Activated T-helper 17 cell treated with anti-CD3 and anti-CD28 coated beads, Interleukin-2, amount 50 U/mL, for 72 hours (primary cell): ENCODE data around the gene PRKACA. TPM values are rescaled to one million over a fixed set of nuclear protein-coding genes. Genes with fewer than 3 reads are reported as not detected.

ENCODE experiments used
- ATAC-seq: fragments of 150-1000 bp; cut with Tn5 transposase; replicated peaks from 2 replicates; pipeline ENCODE4 v1.10.0; 2021; ENCODE audit warnings: mild to moderate bottlenecking, moderate library complexity
- H3K27ac Mint-ChIP-seq: one replicate; pipeline ENCODE4 v1.8.0; 2022; ENCODE audit warnings: mixed read lengths
- H3K27me3 Mint-ChIP-seq: one replicate; pipeline ENCODE4 v1.8.0; 2022; ENCODE audit warnings: mixed read lengths
- H3K36me3 Mint-ChIP-seq: one replicate; pipeline ENCODE4 v1.8.0; 2022; ENCODE audit warnings: low read depth, mild to moderate bottlenecking, mixed read lengths
- H3K4me1 Mint-ChIP-seq: one replicate; pipeline ENCODE4 v1.8.0; 2022; ENCODE audit warnings: mixed read lengths
- H3K4me3 Mint-ChIP-seq: one replicate; pipeline ENCODE4 v1.8.0; 2022; ENCODE audit warnings: mild to moderate bottlenecking, mixed read lengths
- H3K9me3 Mint-ChIP-seq: one replicate; pipeline ENCODE4 v1.8.0; 2022; ENCODE audit warnings: mixed read lengths
- total RNA-seq, 2 donors: library from RNA; stranded (reverse); gene quantifications; one replicate each; pipeline ENCODE4 v1.2.3, GENCODE V29; 2022

Gene PRKACA
- total RNA-seq, 2 donors from 2014 or later: 43.1 to 69.5 TPM

DNA sequence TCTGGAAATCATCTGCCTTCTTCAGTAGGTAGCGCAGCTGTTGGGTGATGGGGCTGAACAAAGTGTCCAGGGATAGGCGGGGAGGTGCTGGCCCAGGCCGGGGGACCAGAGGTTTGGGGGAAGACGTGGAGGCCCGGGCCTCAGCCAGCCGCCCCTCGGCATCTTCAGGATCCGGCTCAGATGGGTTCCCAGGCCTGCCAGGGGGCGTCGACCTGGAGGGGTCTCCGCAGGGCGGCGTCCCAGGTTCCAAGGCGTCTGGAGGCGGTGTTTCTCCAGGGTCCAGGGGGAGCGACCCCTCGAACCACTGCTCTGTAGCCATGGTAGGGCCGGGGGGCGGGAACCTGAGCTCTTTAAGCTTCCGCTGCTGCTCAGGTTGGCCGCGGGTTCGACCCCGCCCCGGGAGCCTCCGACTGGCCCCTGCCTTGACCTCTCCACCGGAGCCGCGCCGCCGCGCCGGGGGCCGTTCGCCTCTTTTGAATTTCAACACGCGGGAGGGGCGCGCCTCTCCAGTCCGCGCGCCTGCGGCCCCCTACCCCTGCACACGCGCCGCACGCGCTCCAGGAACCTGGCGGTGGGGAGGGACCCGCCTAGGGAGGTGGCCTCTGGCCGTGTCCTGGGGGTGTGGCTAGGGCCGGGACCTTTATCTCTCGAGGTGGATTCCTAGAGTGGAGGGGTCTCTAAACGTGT lies 32.1 kb downstream of the PRKACA start, which contains the start of gene C19orf67:
Gene C19orf67, minus strand, starts transcription at position 475 of the 687 bp plus-strand sequence. Its CDS starts 156 bp downstream, at position 319.
- ATAC-seq: no peak
- Mint-ChIP-seq H3K27me3 (no peaks in the 10 kb centered on the region), H3K36me3 (peaks cover 37% of the 10 kb centered on the region)

DNA sequence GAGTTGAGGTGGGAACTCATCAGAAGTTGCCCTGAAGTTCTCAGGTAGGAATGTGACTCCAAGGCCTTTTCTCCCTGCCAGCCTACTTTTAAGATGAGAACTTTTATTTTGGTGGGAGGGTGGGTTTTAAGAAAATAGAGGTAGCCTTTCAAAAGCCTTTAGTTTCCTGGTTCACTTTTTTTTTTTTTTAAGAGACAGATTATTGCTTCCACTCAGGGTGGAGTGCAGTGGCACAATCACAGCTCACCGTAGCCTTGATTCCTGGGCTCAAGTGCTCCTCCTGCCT lies 34.9 kb downstream of the PRKACA start:
- H3K27ac Mint-ChIP-seq: peak overlapping the region; percentile 98
- peaks cover 3% of the 10 kb centered on the region for H3K4me1 Mint-ChIP-seq
- ATAC-seq: no peak
- H3K36me3 Mint-ChIP-seq: peaks cover 18% of the 10 kb centered on the region
- no peaks in the 10 kb centered on the region for H3K9me3 Mint-ChIP-seq
- no peaks in the 10 kb centered on the region for H3K27me3 Mint-ChIP-seq
- H3K4me3 Mint-ChIP-seq: peak overlapping the region; percentile 93

More for the DNA sequence above, 32.1 kb downstream of the PRKACA start, which contains the start of gene C19orf67:
- Mint-ChIP-seq H3K27ac (no peak within 1 kb of the TSS), H3K9me3 (no peaks in the 10 kb centered on the region), H3K4me1 (peaks cover 9% of the 10 kb centered on the region), H3K4me3 (no peak within 1 kb of the TSS)

DNA sequence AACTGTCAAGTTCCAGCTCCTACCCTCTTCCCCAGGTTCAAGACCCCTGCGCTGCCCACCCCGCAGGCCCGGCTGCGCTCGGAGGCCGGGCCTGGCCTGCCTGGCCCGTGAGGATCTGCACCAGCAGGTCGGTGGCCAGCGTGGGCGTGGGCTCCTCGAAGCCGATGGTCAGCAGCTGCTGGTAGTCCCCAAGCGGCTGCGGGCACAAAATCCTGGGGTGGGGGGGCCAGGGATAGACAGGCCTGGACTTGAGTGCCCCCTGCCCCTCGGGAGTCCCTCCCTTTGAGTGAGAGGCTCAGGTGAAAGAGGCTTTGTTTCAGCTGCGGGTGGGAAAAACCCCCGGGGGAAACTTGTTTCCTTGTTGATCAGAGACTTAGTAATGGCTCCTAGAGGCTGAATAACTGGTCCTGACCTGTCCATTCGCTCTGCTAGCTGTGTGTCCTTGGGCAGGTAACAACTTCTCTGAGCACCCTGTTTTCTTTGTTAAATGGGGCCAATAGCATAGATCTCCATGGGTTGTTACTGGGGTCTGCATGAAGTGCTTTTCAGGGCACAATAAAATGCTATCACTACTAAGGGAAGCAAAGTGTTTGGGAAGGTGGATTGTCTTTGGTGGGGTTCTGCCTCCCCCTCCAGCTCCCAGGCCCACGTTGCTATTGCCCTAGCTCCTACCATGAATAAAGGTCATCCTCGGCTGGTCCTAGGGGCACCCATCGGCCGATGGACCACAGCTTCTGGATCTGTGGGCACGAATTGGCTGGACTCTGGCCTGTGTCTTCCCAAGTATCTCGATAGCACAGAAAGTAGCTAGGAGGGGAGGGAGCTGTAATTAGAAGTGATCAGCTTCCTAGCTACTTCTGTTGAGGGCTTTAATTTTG lies 35.5 kb downstream of the PRKACA start:
- H3K4me3 Mint-ChIP-seq: peak overlapping the region; percentile 93
- H3K36me3 Mint-ChIP-seq: peaks cover 13% of the 10 kb centered on the region
- H3K27ac Mint-ChIP-seq: peak overlapping the region; percentile 98
- peaks cover 3% of the 10 kb centered on the region for H3K4me1 Mint-ChIP-seq
- no peaks in the 10 kb centered on the region for H3K9me3 Mint-ChIP-seq
- peak; percentile 36 for ATAC-seq
- no peaks in the 10 kb centered on the region for H3K27me3 Mint-ChIP-seq

- ATAC-seq: peak; percentile 96
- Mint-ChIP-seq H3K27me3 (no peaks in the 10 kb centered on the region), H3K36me3 (peaks cover 7% of the 10 kb centered on the region), H3K27ac (peak overlapping the region; percentile 98), H3K9me3 (no peaks in the 10 kb centered on the region), H3K4me1 (peaks cover 3% of the 10 kb centered on the region), H3K4me3 (peak overlapping the region; percentile 93)
Observed at GRCh38 chr19:14080887-14081796, 36.4 kb downstream of the PRKACA start.

DNA sequence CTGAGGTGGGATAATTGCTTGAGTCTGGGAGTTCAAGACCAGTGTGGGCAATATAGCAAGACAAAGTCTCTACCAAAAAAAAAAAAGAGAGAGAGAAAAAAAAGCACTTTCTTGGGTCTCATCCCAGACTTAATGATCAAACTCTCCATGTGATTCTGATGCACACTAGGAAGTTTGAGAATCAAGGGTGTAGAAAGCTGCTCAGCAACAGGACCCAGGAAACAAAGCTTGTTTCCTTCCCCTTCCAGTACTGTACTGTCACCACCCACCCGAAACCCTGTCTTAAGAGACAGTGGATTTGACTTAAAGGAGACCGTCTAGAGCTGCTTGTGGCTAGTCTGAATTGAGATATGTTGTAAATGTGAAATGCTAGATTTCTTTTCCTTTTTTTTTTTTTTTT lies 39.2 kb downstream of the PRKACA start:
- no peaks in the 10 kb centered on the region for H3K9me3 Mint-ChIP-seq
- no peak overlapping the region for H3K27ac Mint-ChIP-seq
- no peak for ATAC-seq
- no peaks in the 10 kb centered on the region for H3K4me1 Mint-ChIP-seq
- H3K27me3 Mint-ChIP-seq: no peaks in the 10 kb centered on the region
- no peak overlapping the region for H3K4me3 Mint-ChIP-seq
- H3K36me3 Mint-ChIP-seq: peaks cover 7% of the 10 kb centered on the region

GRCh38 chr19:14073925-14074838 lies 43.4 kb downstream of the PRKACA start:
- ATAC-seq: peak; percentile 24
- H3K27ac Mint-ChIP-seq: peak overlapping the region; percentile 82
- peak overlapping the region; percentile 92 for H3K4me3 Mint-ChIP-seq
- no peaks in the 10 kb centered on the region for H3K4me1 Mint-ChIP-seq
- no peaks in the 10 kb centered on the region for H3K27me3 Mint-ChIP-seq
- no peaks in the 10 kb centered on the region for H3K9me3 Mint-ChIP-seq
- H3K36me3 Mint-ChIP-seq: no peaks in the 10 kb centered on the region

GRCh38 chr19:14073261-14073924 lies 44.2 kb downstream of the PRKACA start:
- H3K9me3 Mint-ChIP-seq: no peaks in the 10 kb centered on the region
- ATAC-seq: peak; percentile 74
- H3K27ac Mint-ChIP-seq: peak overlapping the region; percentile 82
- no peaks in the 10 kb centered on the region for H3K4me1 Mint-ChIP-seq
- H3K36me3 Mint-ChIP-seq: no peaks in the 10 kb centered on the region
- H3K4me3 Mint-ChIP-seq: peak overlapping the region; percentile 92
- no peaks in the 10 kb centered on the region for H3K27me3 Mint-ChIP-seq

GRCh38 chr19:14072535-14073260 lies 44.9 kb downstream of the PRKACA start, which contains the start of gene MISP3:
TSS of gene MISP3 (plus strand) at chr19:14072786. CDS start at chr19:14073310, 524 bp downstream.
- Mint-ChIP-seq H3K27ac (peak within 1 kb of the TSS; percentile 82), H3K9me3 (no peaks in the 10 kb centered on the region), H3K4me1 (no peaks in the 10 kb centered on the region), H3K4me3 (peak within 1 kb of the TSS; percentile 92), H3K27me3 (no peaks in the 10 kb centered on the region), H3K36me3 (no peaks in the 10 kb centered on the region)
- ATAC-seq: peak; percentile 44

GRCh38 chr19:14070268-14071050 lies 47.1 kb downstream of the PRKACA start:
- peak overlapping the region; percentile 42 for H3K4me3 Mint-ChIP-seq
- H3K27me3 Mint-ChIP-seq: no peaks in the 10 kb centered on the region
- ATAC-seq: no peak
- H3K9me3 Mint-ChIP-seq: no peaks in the 10 kb centered on the region
- no peak overlapping the region for H3K27ac Mint-ChIP-seq
- no peaks in the 10 kb centered on the region for H3K36me3 Mint-ChIP-seq
- no peaks in the 10 kb centered on the region for H3K4me1 Mint-ChIP-seq

- H3K36me3 Mint-ChIP-seq: no peaks in the 10 kb centered on the region
- H3K27ac Mint-ChIP-seq: no peak overlapping the region
- H3K4me1 Mint-ChIP-seq: no peaks in the 10 kb centered on the region
- no peaks in the 10 kb centered on the region for H3K9me3 Mint-ChIP-seq
- no peaks in the 10 kb centered on the region for H3K27me3 Mint-ChIP-seq
- ATAC-seq: no peak
- no peak overlapping the region for H3K4me3 Mint-ChIP-seq
Observed at GRCh38 chr19:14066134-14066533, 51.4 kb downstream of the PRKACA start.

- no peak for ATAC-seq
- Mint-ChIP-seq H3K4me3 (no peak overlapping the region), H3K4me1 (peaks cover 8% of the 10 kb centered on the region), H3K27ac (no peak overlapping the region), H3K36me3 (no peaks in the 10 kb centered on the region), H3K9me3 (no peaks in the 10 kb centered on the region), H3K27me3 (peaks cover 8% of the 10 kb centered on the region)
Observed at GRCh38 chr19:14063105-14063504, 54.5 kb downstream of the PRKACA start.

GRCh38 chr19:14062558-14062855 lies 55.1 kb downstream of the PRKACA start:
- Mint-ChIP-seq H3K27ac (no peak overlapping the region), H3K4me3 (no peak overlapping the region), H3K27me3 (peaks cover 11% of the 10 kb centered on the region), H3K36me3 (no peaks in the 10 kb centered on the region), H3K9me3 (no peaks in the 10 kb centered on the region), H3K4me1 (peaks cover 8% of the 10 kb centered on the region)
- no peak for ATAC-seq
